IPS-20b (cell line): ENCODE measurements around the gene PCDHGA1.
"Not testable (repeated sequence)": the region's sequence is repeated elsewhere in the genome, so short reads cannot be mapped to it uniquely, and the experiment has no call there.

Experiments used
- H3K27ac ChIP-seq: one replicate; pipeline ENCODE4 v1.5.1; 2013; ENCODE audit warnings: low read length
- H3K27me3 ChIP-seq: 2 replicates; pipeline ENCODE4 v1.6.1; 2013; ENCODE audit warnings: mild to moderate bottlenecking, low read length, inconsistent platforms; ENCODE audit not compliant: insufficient read depth
- H3K36me3 ChIP-seq: 2 replicates; pipeline ENCODE4 v1.6.1; 2013; ENCODE audit warnings: low read depth, mild to moderate bottlenecking, inconsistent platforms, low read length, moderate library complexity; ENCODE audit not compliant: insufficient read depth
- H3K4me1 ChIP-seq: 2 replicates; pipeline ENCODE4 v1.6.1; 2013; ENCODE audit warnings: mild to moderate bottlenecking, control low read depth, inconsistent platforms, low read length, moderate library complexity; ENCODE audit not compliant: insufficient read depth
- H3K4me3 ChIP-seq: 2 replicates; pipeline ENCODE4 v1.5.1; 2013; ENCODE audit warnings: mild to moderate bottlenecking, low read length, inconsistent platforms
- H3K9ac ChIP-seq: 2 replicates; pipeline ENCODE4 v1.6.1; 2013; ENCODE audit warnings: low read depth, mild to moderate bottlenecking, inconsistent platforms, low read length, moderate library complexity
- H3K9me3 ChIP-seq: 2 replicates; pipeline ENCODE4 v1.6.1; 2013; ENCODE audit warnings: mild to moderate bottlenecking, low read depth, low read length, inconsistent platforms; ENCODE audit not compliant: insufficient read depth

Gene PCDHGA1

DNA sequence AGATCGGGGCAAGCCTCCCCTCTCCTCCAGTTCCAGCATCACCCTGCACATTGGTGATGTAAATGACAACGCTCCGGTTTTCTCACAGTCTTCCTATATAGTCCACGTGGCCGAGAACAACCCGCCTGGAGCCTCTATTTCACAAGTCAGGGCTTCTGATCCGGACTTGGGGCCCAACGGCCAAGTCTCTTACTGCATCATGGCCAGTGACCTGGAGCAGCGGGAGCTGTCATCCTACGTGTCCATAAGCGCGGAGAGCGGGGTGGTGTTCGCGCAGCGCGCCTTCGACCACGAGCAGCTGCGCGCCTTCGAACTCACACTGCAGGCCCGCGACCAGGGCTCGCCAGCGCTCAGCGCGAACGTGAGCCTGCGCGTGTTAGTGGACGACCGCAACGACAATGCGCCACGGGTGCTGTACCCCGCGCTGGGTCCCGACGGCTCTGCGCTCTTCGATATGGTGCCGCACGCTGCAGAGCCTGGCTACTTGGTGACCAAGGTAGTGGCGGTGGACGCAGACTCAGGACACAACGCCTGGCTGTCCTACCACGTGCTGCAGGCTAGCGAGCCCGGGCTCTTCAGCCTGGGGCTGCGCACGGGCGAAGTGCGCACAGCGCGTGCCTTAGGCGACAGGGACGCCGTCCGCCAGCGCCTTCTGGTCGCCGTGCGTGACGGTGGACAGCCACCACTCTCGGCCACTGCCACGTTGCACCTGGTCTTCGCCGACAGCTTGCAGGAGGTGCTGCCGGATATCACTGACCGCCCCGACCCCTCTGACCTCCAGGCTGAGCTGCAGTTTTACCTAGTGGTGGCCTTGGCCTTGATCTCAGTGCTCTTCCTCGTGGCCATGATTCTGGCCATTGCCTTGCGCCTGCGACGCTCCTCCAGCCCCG is 59.1 kb downstream of the PCDHGA1 start:
- Histone ChIP-seq H3K36me3 (no peaks in the 10 kb centered on the region), H3K9ac (no peak overlapping the region), H3K27me3 (no peaks in the 10 kb centered on the region), H3K9me3 (peaks cover 74% of the 10 kb centered on the region), H3K4me3 (no peak overlapping the region), H3K27ac (no peak overlapping the region), H3K4me1 (no peaks in the 10 kb centered on the region)

DNA sequence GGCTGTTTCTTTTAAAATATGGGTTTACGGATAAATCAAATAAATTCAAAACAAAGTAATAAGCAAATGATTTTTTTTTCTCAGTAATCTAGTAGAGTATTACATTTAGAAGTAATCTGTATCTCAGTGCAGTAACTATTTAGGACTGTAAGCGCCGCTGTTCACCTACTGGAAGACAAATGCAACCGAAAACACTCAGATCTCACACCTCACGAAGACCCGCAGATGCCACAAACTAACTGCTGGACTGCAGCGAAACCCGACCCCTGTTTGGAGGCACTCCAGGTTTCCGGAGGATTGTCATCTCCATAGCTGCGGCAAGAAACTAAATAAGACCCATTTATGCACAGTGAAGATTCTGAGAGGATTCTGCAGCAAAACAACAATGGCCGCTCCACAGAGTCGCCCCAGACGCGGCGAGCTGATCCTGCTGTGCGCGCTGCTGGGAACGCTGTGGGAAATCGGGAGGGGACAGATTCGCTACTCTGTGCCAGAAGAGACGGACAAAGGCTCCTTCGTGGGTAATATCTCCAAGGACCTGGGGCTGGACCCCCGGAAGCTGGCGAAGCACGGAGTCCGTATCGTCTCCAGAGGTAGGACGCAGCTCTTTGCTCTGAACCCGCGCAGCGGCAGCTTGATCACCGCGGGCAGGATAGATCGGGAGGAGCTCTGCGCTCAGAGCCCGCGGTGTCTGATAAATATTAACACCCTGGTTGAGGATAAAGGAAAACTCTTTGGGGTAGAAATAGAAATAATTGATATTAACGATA is 62.3 kb downstream of the PCDHGA1 start, which contains the start of gene PCDHGA8:
Gene PCDHGA8 (plus strand): TSS at position 205 of the 770 bp plus-strand sequence. CDS start 181 bp downstream, at position 386.
- Histone ChIP-seq H3K36me3 (no peaks in the 10 kb centered on the region), H3K27me3 (no peaks in the 10 kb centered on the region), H3K4me3 (no peak within 1 kb of the TSS; the same call in 1 of the 2 replicates), H3K4me1 (no peaks in the 10 kb centered on the region), H3K9me3 (peaks cover 86% of the 10 kb centered on the region), H3K9ac (no peak within 1 kb of the TSS), H3K27ac (no peak within 1 kb of the TSS)

DNA sequence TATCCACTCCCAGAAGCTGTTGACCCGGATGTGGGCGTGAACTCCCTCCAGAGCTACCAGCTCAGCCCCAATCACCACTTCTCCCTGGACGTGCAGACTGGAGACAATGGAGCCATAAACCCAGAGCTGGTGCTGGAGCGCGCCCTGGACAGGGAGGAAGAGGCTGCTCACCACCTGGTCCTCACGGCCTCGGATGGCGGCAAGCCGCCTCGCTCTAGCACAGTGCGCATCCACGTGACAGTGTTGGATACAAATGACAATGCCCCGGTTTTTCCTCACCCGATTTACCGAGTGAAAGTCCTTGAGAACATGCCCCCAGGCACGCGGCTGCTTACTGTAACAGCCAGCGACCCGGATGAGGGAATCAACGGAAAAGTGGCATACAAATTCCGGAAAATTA is 63.0 kb downstream of the PCDHGA1 start:
- Histone ChIP-seq H3K4me3 (no peak overlapping the region; the same call in 1 of the 2 replicates), H3K27ac (no peak overlapping the region), H3K9me3 (peaks cover 85% of the 10 kb centered on the region), H3K4me1 (no peaks in the 10 kb centered on the region), H3K36me3 (no peaks in the 10 kb centered on the region), H3K9ac (no peak overlapping the region), H3K27me3 (no peaks in the 10 kb centered on the region)

DNA sequence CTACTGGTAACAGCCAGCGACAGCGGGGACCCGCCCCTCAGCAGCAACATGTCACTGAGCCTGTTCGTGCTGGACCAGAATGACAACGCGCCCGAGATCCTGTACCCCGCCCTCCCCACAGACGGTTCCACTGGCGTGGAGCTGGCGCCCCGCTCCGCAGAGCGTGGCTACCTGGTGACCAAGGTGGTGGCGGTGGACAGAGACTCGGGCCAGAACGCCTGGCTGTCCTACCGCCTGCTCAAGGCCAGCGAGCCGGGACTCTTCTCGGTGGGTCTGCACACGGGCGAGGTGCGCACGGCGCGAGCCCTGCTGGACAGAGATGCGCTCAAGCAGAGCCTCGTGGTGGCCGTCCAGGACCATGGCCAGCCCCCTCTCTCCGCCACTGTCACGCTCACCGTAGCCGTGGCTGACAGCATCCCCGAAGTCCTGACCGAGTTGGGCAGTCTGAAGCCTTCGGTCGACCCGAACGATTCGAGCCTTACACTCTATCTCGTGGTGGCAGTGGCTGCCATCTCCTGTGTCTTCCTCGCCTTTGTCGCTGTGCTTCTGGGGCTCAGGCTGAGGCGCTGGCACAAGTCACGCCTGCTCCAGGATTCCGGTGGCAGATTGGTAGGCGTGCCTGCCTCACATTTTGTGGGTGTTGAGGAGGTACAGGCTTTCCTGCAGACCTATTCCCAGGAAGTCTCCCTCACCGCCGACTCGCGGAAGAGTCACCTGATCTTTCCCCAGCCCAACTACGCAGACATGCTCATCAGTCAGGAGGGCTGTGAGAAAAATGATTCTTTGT is 64.3 kb downstream of the PCDHGA1 start:
- not testable (repeated sequence) for H3K4me1 ChIP-seq
- H3K9me3 ChIP-seq, result peaks cover 86% of the 10 kb centered on the region

DNA sequence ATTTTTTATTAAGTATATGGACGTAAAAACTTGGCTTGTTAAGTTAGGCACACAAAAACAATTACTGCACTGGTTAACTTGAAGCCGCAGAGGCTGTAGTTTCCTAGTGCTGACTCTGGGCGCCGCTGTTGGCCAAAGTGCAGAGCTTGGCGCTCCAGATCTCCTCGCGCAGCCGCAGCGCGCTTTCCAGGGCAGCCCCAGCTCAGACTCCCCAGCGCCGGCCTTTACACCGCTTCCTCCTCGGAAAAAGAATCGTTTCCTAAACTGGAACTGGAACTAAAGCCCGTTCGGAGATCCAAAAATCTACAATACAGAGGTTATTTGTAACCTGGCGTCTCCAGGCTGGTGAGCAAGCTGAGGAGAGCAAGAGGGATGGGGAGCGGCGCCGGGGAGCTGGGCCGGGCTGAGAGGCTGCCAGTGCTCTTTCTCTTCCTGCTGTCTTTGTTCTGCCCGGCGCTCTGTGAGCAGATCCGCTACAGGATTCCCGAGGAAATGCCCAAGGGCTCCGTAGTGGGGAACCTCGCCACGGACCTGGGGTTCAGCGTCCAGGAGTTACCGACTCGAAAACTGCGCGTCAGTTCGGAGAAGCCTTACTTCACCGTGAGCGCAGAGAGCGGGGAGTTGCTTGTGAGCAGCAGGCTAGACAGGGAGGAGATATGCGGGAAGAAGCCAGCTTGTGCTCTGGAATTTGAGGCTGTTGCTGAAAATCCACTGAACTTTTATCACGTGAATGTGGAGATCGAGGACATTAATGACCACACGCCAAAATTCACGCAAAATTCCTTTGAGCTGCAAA is 67.6 kb downstream of the PCDHGA1 start, which contains the start of gene PCDHGB5:
Gene PCDHGB5 (plus strand): TSS at position 192 of the 796 bp plus-strand sequence. CDS start 181 bp downstream, at position 373.
- not testable (repeated sequence) for H3K4me3 ChIP-seq, H3K27ac ChIP-seq, H3K4me1 ChIP-seq, H3K9ac ChIP-seq, H3K36me3 ChIP-seq, H3K27me3 ChIP-seq
- peaks cover 79% of the 10 kb centered on the region for H3K9me3 ChIP-seq

More for the DNA sequence above, 64.3 kb downstream of the PCDHGA1 start:
- not testable (repeated sequence) for H3K36me3 ChIP-seq, H3K27me3 ChIP-seq, H3K9ac ChIP-seq, H3K4me3 ChIP-seq, H3K27ac ChIP-seq

DNA sequence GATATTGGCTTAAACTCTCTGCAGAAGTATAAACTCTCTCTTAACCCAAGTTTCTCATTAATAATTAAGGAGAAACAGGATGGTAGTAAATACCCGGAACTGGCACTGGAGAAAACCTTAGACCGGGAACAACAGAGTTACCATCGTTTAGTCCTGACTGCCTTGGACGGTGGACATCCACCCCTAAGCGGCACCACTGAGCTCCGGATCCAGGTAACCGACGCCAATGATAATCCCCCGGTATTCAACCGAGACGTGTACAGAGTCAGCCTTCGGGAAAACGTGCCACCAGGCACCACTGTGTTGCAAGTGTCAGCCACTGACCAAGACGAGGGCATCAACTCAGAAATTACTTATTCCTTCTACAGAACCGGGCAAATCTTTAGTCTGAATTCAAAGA is 68.3 kb downstream of the PCDHGA1 start:
- Histone ChIP-seq H3K4me1 (no peaks in the 10 kb centered on the region), H3K9ac (no peak overlapping the region), H3K9me3 (peaks cover 74% of the 10 kb centered on the region), H3K36me3 (no peaks in the 10 kb centered on the region), H3K4me3 (no peak overlapping the region), H3K27me3 (no peaks in the 10 kb centered on the region), H3K27ac (no peak overlapping the region)

DNA sequence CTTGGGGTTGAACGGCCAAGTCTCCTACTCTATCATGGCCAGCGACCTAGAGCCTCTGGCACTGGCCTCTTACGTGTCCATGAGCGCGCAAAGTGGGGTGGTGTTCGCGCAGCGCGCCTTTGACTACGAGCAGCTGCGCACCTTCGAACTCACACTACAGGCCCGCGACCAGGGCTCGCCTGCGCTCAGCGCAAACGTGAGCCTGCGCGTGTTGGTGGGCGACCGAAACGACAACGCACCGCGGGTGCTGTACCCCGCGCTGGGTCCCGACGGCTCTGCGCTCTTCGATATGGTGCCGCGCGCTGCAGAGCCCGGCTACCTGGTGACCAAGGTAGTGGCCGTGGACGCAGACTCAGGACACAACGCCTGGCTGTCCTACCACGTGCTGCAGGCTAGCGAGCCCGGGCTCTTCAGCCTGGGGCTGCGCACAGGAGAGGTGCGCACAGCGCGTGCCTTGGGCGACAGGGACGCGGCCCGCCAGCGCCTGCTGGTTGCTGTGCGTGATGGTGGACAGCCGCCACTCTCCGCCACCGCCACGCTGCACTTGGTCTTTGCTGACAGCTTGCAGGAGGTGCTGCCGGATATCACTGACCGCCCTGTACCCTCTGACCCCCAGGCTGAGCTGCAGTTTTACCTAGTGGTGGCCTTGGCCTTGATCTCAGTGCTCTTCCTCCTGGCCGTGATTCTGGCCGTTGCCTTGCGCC is 69.4 kb downstream of the PCDHGA1 start:
- no peak overlapping the region for H3K4me3 ChIP-seq
- H3K9ac ChIP-seq, result no peak overlapping the region
- H3K4me1 ChIP-seq, result no peaks in the 10 kb centered on the region
- H3K27me3 ChIP-seq, result no peaks in the 10 kb centered on the region
- H3K27ac ChIP-seq, result no peak overlapping the region
- H3K36me3 ChIP-seq, result no peaks in the 10 kb centered on the region
- peaks cover 65% of the 10 kb centered on the region for H3K9me3 ChIP-seq

DNA sequence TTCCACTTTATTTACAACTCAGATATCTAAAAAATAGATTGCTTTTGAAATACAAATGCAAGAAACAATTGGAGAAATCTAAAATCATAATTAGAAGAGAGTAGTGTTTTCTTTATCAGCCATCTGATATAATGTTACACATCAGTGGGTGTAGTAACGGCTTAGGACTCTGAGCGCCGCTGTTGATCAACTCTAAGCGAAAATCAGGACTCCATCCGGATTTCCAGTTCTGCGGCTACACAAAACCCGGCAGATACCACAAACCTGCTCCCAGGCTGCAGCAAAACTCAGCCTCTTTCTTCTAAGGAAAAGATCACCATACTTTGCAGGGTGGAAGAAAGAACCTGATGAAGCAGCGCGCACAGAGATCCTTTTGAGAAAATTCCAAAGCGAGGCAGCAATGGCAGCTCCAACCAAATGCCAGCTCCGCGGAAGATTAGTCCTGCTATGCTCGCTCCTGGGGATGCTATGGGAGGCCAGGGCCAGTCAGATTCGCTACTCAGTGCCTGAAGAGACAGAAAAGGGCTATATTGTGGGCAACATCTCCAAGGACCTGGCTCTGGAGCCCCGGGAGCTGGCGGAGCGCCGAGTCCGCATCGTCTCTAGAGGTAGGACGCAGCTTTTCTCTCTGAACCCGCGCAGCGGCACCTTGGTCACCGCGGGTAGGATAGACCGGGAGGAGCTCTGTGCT is 72.4 kb downstream of the PCDHGA1 start, which contains the start of gene PCDHGA9:
Gene PCDHGA9 (plus strand): TSS at position 226 of the 691 bp plus-strand sequence. CDS start 175 bp downstream, at position 401.
- Histone ChIP-seq H3K4me1 (no peaks in the 10 kb centered on the region), H3K9ac (no peak within 1 kb of the TSS), H3K36me3 (no peaks in the 10 kb centered on the region), H3K9me3 (peaks cover 38% of the 10 kb centered on the region), H3K4me3 (no peak within 1 kb of the TSS), H3K27ac (no peak within 1 kb of the TSS), H3K27me3 (no peaks in the 10 kb centered on the region)

DNA sequence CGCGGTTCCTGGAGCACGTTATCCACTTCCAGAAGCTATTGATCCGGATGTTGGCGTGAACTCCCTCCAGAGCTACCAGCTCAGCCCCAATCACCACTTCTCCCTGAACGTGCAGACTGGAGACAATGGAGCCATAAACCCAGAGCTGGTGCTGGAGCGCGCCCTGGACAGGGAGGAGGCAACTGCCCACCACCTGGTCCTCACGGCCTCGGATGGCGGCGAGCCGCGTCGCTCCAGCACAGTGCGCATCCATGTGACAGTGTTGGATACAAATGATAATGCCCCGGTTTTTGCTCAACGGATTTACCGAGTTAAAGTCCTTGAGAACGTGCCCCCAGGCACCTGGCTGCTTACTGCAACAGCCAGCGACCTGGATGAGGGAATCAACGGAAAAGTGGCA is 73.1 kb downstream of the PCDHGA1 start:
- peaks cover under 1% of the 10 kb centered on the region; the same call in 1 of the 2 replicates for H3K27me3 ChIP-seq
- H3K4me1 ChIP-seq, result no peaks in the 10 kb centered on the region
- no peaks in the 10 kb centered on the region for H3K36me3 ChIP-seq
- no peak overlapping the region for H3K4me3 ChIP-seq
- H3K9ac ChIP-seq, result no peak overlapping the region
- no peak overlapping the region for H3K27ac ChIP-seq
- peaks cover 37% of the 10 kb centered on the region for H3K9me3 ChIP-seq
